Activated CD8-positive, alpha-beta memory T cell treated with anti-CD3 and anti-CD28 coated beads, Interleukin-2, amount 50 U/mL, for 24 hours (primary cell): ENCODE results near the gene RCOR2.
A peak's percentile ranks its signal among the peaks of the same experiment; 100 is the strongest.

Experiments
- DNase-seq: peaks from one replicate; pipeline ENCODE4 v3.0.0-alpha.2; 2020; ENCODE audit errors: extremely low read depth

Gene RCOR2

DNA sequence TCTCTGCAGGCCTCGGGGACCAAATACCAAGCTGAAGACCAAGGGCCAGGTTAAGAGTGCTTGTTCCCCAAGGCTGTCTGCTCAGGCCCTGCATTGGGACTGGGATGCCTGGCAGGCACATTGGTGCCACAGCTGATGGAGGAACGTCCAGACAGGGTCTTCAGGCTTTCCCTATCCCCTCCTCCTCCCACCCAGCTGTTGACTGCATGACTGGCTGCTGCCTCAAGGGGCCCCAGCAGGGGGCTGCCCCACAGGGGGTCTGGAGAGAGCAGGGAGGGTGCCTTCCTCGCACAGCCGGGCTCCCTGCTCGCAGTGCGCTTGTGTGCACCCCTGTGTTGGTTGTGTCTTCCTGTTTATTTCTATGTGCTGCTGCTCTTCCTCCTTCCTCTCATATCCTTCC, 9.9 kb downstream of the RCOR2 start:
- no peak for DNase-seq

DNA sequence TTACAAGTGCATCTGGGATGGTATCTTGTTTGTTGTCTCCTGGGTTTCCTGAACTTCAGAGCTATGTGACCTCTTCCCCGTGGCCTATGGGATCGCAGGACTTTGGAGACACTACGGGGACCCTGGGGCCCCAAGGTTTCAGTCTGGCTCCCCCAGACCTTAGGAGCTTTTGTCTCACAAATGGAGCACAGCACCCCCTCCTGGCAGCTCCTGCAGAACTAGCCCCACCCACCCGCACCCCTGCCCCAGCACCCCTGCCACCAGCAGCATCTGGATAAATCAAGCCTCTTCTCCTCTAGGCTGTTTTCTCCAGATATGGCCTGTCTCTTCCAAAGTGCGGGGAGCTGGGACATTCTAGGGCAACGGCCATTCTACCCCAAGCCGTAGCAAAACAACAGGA, 10.4 kb downstream of the RCOR2 start:
- DNase-seq: no peak

DNA sequence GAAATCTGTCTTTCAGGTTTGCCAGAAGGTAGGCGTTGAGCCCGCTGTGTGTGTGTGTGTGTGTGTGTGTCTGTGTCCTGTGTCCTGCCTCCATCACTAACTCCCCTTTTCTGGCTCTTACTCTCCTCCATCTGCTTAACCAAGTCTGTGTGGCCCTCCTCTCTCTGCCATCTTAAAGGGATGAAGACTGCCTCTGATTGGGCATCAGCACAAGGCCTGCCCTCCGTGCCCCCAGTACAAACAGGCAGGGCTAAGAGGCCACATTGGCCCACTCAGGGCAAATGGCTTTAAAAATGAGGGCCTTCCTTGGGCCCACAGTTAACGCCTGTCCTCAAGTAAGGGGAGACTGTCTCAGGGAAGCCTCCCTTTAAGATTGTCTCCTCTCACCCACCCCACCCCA, 10.9 kb downstream of the RCOR2 start:
- no peak for DNase-seq

DNA sequence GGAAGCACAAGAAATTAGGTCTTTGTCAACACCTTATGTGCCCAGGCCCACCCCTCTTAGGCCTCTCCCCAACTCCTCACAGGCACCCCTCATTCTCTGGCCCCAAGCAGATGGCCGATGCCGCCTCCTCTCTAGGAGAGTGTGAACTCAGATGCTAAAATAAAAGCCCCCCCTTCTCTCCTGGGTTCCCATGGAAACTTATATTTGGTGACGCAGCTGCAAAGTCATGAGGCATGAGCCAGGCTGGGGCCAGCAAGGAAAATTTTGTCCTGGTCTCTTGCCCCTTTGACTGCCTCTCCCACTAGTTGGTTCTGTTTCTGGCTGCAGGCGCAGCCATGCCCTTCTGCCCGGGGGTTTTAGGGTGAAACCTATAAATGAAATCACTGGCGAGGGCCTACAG, 11.8 kb downstream of the RCOR2 start:
- no peak for DNase-seq

DNA sequence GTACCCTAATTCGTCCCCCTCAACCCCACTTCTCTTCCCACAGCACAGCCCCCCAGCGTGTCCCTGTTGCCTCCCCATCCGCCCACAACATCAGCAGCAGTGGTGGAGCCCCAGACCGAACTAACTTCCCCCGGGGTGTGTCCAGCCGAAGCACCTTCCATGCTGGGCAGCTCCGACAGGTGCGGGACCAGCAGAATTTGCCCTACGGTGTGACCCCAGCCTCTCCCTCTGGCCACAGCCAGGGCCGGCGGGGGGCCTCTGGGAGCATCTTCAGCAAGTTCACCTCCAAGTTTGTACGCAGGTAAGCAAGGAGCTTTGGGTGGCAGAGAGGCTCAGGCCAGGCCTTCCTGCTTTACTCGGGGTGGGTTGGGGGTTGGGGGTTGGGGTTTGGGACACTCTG, 12.2 kb downstream of the RCOR2 start:
- no peak for DNase-seq

DNA sequence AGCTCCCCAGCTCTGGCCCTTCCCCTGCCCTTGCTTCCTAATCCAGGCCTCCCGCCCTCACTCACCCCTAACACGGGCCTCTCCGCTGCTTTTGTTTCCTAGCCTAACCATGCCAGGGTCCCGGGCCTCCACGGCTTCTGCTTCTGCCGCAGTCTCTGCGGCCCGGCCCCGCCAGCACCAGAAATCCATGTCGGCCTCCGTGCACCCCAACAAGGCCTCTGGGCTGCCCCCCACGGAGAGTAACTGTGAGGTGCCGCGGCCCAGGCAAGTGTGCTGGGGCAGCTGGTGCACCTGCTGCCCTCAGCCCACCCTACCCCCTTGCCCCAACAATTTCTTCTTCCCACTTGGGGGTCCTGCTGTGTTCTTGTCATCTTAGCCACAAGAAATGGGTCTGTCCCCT, 13.1 kb downstream of the RCOR2 start:
- DNase-seq: no peak

DNA sequence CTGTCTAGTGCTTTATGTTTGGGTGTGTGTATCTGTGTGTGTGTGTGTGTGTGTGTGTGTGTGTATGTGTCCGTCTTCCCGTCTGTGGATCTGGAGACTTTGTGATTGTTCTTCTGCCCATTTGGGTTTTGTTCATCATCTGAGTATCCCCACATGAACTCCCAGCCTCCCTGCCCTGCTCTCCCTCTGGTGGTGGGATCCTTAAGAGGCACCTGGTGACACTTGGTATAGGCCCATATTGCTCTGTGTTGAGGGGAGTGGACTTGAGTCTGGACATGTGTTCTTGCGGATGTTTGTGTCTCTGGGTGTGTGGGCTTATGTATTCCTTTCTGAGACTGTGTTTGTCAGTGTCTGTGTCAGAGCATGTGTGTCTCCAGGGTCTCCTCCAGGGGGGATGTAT, 15.3 kb downstream of the RCOR2 start:
- no peak for DNase-seq

DNA sequence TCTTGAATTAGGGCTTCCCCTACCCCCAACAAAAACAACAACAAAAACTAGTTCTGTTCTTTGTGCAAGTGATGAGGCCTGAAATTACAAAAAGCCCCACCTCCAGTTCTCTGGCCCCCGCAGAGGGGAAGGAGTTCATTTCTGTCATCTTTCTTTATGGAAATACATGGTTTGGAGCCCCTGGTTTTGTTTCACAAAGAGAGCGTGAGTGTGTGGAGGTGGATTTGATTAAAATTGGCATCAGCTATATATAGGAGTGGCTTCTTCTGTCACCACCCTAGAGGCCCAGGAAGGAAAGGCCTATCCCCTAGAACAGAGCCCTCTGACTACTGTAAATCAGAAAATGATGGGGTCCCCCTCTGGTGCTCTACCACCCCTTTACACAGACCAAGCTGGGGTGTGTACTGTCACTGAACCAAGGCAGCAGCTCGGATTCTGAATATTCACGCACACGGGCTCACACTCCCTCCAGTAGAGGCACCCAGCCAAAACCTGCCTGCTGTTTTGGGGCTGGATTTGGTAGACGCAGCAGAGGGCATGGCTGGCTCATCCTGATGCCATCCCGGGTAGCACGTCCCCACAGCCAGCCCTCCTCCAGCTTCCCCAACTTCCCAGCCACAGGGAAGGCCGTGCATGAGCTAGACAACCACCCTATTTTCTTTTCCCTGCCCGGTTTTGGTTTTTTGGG, 19.4 kb downstream of the RCOR2 start:
- no peak for DNase-seq

DNA sequence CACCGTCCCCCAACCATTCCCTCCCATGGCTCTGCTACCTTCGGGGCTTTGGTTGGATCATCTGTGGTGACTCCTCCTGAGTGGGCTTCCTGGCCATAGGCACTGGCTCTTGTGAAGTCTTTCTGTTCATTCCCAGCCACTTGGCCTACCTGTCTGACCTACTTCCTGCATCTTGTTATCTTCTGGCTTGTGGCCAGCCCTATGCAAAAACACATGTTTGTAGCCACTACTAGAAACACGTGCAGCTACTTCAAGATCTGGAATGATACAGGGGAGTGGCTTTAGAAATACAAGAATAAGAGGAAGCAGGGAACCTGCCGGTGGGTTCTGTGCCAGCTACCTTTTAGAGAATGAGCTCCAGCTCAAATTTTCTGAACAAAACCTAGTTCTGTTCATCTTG, 20.9 kb downstream of the RCOR2 start:
- no peak for DNase-seq

DNA sequence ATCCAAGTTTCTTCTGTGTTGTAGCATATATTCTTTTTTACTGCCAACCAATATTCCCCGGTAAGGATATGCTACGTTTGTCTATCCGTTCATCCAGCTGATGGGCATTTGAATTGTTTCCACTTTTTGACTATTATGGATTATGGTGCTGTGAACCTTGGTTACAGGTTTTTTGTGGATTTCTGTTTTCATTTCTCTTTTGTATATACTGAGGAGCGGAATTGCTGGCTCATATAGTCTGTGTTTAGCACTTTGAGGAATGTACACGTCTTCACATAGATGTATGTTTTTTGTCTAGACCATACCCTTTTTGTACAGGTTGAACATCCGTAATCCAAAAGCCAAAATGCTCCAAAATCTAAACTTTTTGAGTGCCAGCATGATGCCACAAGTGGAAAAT, 23.6 kb downstream of the RCOR2 start:
- DNase-seq: no peak

DNA sequence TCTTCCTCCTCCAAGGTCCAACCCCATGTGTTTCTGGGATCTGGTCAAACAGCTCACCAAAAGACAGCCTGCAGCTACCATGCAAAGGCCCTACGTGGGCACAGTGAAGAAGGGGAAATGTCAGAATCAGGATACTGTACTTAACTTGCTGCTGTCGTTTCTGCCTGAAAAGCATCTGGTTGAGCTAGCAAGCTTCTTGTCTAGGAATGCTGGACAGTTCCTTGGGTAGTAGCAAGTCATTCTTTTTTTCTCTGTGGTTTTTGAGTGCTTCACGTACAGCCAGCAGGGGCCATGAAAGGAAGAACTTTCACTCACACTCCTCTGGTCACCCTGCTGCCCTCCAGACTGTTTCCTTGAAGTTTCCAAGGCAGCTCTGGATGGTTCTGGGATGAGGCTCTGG, 24.7 kb downstream of the RCOR2 start:
- no peak for DNase-seq

DNA sequence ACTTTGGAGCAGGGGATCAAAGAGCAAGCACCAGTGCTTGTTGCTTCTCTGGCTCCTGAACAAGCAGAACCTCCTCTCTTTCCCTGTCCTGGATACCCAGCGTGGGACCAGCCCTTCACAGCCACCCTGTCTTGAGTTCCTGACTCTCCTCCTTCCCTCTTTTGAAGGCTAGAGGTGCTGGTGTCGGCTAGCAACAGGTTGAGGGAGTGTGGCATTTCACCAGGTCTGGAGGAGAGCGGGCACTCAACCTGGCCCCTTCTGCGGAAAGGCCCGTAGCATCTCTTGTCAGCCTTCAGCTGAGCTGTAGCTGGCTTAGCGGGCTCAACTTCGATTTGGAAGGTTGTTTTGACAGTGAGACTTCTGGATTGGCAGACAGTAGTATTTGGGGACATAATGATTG, 26.6 kb downstream of the RCOR2 start:
- no peak for DNase-seq

DNA sequence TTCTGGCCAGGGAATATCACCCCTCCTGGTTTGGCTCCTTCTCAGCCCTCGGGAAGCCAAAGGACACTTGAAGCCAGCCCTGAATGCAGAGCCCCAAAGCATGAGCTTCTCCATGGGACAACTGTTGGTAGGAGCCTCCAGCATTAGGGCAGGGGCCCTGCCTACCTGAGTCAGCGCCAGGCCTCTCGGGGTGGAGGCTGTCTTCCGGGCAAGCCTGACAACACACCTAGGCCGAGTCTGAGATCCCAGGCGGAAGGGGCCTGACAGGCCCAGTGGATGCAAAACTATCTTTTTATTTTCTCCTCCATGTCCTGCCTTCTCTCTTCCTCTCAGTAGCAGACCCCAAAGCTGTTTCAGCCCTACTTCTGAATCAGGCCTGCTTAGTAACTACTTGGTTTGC, 27.6 kb downstream of the RCOR2 start:
- no peak for DNase-seq

DNA sequence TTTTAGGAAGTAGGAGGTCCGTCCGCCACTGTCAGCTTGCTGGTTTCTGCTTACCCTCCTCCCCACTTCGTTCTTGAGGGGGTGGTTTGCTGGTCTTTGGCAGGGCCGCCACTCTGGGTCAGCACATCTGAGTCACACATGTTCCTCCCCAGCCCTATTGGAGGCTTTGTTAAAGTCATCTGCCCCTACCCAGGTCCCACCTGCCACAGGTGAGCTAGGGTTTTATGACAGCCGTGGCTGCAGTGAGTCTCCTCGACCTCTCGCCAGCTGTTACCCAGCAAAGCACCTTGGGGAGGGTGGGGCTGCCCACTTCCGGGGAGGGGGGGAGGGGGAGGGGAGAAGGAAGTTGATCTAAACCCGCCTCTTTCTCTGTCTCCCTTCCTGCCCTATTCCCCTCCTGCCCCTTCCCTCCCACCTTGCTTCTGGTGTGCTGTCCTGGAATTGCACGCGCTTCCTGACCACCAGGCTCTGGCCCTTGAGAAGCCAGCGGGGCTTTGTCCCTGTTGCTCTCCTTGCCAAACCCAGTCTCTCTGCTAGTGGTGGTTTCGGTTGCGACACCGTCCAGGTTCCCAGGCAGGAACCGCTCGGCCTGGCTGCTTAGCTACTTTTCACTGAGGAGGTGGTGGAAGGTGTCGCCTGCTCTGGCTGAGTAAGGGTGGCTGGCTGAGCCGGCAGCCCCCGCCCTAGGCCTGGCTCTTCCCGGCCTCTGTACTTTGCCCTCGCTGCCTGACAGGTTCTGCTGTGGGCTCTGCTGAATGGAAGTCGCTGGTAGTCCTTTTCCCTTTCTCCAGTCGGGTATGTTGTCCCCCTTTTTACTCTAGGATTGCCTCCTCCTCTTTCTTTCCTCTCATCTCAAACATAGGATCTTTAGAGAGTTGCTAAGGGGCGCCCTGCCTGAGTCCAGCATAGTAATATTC, 28.5 kb downstream of the RCOR2 start:
- peak; percentile 18 for DNase-seq

DNA sequence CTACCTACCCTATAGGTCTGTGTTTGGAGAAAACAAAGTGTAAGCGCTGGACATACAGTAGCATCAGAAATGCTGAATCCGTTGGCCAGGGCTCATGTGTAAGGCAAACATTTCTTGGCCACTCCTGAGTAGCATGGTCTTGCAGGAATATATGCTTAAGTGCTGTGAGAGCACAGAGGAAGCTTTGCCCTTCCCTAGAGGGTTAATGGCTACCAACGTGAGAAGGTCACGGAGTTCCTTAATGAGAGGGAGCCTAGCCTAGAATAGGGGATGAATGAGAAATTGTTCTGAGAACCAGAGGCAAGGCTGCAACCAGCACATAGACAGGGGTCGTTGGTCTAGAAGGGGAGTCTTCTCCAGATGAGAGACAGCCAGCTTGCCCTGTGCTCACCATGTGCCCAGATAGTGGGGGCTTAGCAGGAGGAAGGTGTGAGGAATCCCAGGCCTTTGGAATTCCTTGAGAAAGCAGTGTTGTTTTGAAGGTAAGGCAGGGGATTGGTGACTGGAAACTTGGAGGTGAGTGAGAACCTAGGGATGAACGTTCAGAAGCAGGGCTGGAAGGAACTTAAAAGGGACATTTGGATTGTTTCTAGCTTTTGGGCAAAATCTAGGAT, 29.5 kb downstream of the RCOR2 start:
- no peak for DNase-seq

DNA sequence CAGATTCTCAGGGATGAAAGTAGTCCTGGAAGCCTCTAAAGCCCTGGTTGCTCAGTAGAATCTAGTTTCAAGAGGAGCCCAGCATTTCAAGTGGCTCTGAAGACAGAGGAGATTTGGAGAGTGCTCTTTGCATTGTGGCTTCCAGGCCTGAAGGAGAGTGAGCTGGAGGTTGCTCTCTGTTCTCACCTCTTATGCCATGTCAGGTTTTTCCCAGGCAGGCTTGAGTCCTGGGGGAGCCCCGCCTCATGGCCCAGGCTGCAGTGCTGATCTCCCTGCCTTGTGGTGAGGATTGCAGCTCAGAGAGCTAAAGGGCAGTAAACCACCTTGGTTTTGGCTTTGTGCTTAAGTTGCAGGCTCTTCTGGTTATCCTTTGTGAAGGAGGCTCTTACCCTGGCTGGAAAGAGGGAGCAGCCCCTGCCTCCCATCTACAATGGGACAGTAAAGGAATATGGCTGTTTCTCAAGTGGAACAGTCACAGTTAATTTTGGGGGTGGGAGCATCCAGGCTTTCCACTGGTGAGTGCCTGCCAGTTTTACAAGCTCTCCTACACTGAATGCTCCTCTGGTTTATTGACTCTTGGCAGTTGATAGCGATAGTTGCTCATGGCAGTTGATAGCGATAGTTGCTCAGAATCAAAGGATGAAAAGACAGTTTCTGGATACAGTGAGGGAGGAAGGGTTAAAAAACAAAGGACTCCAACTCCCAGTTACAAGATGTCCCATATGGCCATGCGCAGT, 32.6 kb downstream of the RCOR2 start:
- DNase-seq: no peak

DNA sequence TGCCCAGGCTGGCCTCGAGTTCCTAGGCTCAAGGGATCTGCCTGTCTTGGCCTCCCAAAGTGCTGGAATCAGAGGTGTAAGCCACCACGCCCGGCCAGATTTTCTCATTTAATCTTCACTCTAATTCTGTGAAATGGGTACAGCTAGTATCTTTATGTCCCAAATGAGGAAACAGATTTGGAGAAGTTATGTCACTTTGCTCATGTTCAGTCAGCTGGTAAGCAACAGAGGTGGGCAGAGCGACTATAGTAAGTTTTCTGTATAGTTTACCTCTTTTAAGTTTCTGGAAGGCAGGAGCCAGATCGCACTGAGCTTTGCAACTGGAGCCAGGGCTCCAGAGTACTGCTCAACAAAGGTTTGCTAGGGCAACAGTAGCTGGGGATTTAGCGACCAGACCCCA, 33.2 kb downstream of the RCOR2 start:
- no peak for DNase-seq

DNA sequence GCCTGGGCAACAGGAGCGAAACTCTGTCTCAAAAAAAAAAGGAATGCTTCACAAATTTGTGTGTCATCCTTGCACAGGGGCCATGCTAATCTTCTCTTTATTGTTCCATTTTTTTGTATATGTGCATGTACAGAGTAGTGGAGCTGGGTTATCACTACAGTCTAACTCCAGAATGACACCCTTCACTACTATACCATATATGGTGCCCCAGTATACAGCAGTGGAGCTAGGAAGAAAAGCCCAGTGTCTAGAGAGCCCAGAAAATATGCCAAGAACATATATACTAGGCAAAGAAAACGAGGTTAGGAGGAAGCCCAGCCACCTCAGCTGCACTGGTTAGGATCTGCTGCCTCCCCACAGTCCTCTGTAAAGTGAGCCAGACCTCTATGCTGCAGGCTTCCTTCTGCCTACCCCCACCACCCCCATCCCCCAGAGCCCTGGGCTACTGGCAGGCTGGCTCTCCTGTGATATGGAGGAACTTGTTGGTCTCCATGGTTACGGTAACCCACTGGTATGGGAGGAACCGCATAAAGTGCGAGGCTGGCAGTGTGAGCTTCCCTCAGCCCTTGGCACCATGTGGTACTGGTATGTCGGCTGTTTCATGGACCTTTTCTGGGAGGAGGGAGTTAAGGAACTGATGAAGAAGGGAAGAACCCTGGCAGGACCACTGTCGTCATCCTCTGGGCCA, 34.3 kb downstream of the RCOR2 start:
- no peak for DNase-seq

DNA sequence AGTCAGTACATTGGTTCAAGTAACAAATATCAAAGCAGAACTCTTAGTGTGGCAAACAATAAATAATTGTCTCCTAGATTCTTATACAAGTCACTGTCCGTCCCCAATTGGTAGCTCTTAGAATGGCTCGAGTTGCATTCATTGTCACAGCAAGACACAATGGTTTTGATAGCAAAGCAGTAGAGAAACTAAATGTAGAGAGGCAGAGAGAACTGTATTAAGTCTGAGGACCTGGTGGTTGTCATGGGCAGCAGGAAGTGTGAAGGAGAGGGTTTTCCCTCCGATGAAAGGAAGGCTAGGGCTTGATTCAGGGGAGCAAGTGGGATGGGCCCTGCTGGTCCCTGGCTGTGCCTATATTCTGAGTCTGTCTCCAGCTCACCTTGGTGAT, 36.6 kb downstream of the RCOR2 start:
- DNase-seq: no peak

DNA sequence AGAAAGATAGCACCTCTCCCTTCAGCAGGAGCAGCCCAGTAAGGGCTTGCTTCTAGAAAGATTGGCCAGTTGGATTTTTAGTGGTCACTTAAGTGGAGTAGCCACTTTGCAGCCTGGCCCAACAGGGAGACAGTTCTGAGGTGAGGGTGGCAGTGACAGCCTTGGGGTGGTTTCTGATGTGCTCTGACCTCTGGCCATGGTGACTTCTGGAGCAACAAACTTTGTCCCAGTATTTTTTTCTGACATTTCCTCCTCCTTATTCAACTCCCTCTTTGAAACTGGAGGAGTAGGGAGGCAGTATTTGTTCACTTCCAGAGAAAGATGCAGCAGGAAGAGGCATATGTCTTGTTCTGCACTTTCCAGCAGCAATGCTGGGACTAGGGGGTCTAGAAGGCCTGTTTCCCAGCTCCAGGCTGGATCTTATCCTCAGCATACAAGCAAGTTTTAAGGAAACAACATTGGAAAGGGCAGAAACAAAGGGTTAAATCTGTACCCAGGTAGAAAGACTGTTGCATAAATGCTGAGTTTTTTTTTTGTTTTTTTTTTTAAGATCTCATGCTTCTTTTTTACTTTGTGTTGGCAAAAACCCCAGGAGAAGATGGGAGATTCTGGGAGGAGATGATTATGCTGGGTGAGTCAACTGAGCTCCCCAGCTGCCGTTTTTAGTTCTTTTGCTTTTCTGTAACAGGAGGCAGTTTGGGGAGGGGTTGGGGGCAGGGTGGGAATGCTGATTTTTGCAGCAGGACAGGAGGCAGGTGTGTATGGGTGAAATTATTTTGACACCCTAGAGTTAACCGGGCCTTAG, 37.2 kb downstream of the RCOR2 start:
- DNase-seq: no peak
